GDM1 (cell line): ENCODE results near the gene PROSER1.
A peak's percentile ranks its signal among the peaks of the same experiment; 100 is the strongest.
"Not testable (repeated sequence)": the region's sequence is repeated elsewhere in the genome, so short reads cannot be mapped to it uniquely, and the experiment has no call there.

Experiments
- DNase-seq: peaks from one replicate; lab custom pipeline; 2025; lab: John Stamatoyannopoulos, UW

PROSER1 gene

GRCh38 chr13:39037880-39038568 is at the start of gene PROSER1, which contains the start of gene NHLRC3:
Gene PROSER1 (minus strand): TSS chr13:39038089. CDS start chr13:39037242, 847 bp downstream.
Gene NHLRC3 (plus strand): TSS chr13:39038456. CDS start chr13:39038640, 184 bp downstream.
- DNase-seq: peak; percentile 89

GRCh38 chr13:39086251-39086945 is 48.5 kb upstream of the PROSER1 start:
- not testable (repeated sequence) for DNase-seq

GRCh38 chr13:39073983-39074382 is 36.1 kb upstream of the PROSER1 start:
- DNase-seq: no peak

- DNase-seq: no peak
Measured at GRCh38 chr13:39072842-39073241, 35.0 kb upstream of the PROSER1 start.

GRCh38 chr13:39062004-39062403 is 24.1 kb upstream of the PROSER1 start:
- DNase-seq: no peak

GRCh38 chr13:39058040-39058439 is 20.2 kb upstream of the PROSER1 start:
- no peak for DNase-seq

- no peak for DNase-seq
Measured at GRCh38 chr13:39056018-39056417, 18.1 kb upstream of the PROSER1 start.

GRCh38 chr13:39054112-39054511 is 16.2 kb upstream of the PROSER1 start:
- no peak for DNase-seq

- no peak for DNase-seq
Measured at GRCh38 chr13:39052944-39053343, 15.1 kb upstream of the PROSER1 start.

GRCh38 chr13:39051157-39051556 is 13.3 kb upstream of the PROSER1 start:
- peak; percentile 12 for DNase-seq

GRCh38 chr13:39049274-39049673 is 11.4 kb upstream of the PROSER1 start:
- no peak for DNase-seq

GRCh38 chr13:39048806-39049205 is 10.9 kb upstream of the PROSER1 start:
- no peak for DNase-seq

GRCh38 chr13:39047560-39047959 is 9.7 kb upstream of the PROSER1 start:
- no peak for DNase-seq

- no peak for DNase-seq
Measured at GRCh38 chr13:39044536-39044935, 6.6 kb upstream of the PROSER1 start.

GRCh38 chr13:39040206-39040605 is 2.3 kb upstream of the PROSER1 start:
- DNase-seq: no peak

- no peak for DNase-seq
Measured at GRCh38 chr13:39039041-39039440, 1.2 kb upstream of the PROSER1 start.

GRCh38 chr13:39038569-39039030 is 711 bp upstream of the PROSER1 start:
- no peak for DNase-seq

GRCh38 chr13:39037410-39037879 is 444 bp downstream of the PROSER1 start:
- no peak for DNase-seq

- DNase-seq: no peak
Measured at GRCh38 chr13:39036212-39036611, 1.7 kb downstream of the PROSER1 start.

- no peak for DNase-seq
Measured at GRCh38 chr13:39035799-39036198, 2.1 kb downstream of the PROSER1 start.

GRCh38 chr13:39035204-39035603 is 2.7 kb downstream of the PROSER1 start:
- DNase-seq: no peak

GRCh38 chr13:39034085-39034484 is 3.8 kb downstream of the PROSER1 start:
- DNase-seq: no peak

- no peak for DNase-seq
Measured at GRCh38 chr13:39032150-39032549, 5.7 kb downstream of the PROSER1 start.
